Stomach (tissue), 4 donors: ENCODE data around the gene CYB561.

Experiments used
- EP300 ChIP-seq: sonication (generic); formaldehyde crosslinking; IDR thresholded peaks from one replicate; pipeline ENCODE4 v1.6.1; 2017; ENCODE audit warnings: antibody characterized with exemption
- POLR2A ChIP-seq, 4 donors: fragments of 450-650 bp; IDR thresholded peaks; one replicate each; pipeline ENCODE4 v1.6.1; 2016; ENCODE audit warnings: antibody characterized with exemption in 4 of 4, control low read depth in 2 of 4, mild to moderate bottlenecking in 1 of 4, moderate library complexity in 1 of 4
- POLR2AphosphoS5 ChIP-seq, 3 donors: sonication (generic); formaldehyde crosslinking; IDR thresholded peaks; one replicate each; pipeline ENCODE4 v1.6.1; 2016; ENCODE audit warnings: antibody characterized with exemption in 3 of 3
- TF ChIP-seq, protein P1 (sequence below), 7 experiments: fragments of 450-650 bp in 4 of 7; fragments of 200-600 bp in 3 of 7; sonication (generic) in 3 of 7; IDR thresholded peaks; one replicate each; pipeline ENCODE4 v1.5.1; 2016 to 2019; ENCODE audit warnings: antibody characterized with exemption in 7 of 7, control low read depth in 2 of 7, mild to moderate bottlenecking in 1 of 7

DNA sequence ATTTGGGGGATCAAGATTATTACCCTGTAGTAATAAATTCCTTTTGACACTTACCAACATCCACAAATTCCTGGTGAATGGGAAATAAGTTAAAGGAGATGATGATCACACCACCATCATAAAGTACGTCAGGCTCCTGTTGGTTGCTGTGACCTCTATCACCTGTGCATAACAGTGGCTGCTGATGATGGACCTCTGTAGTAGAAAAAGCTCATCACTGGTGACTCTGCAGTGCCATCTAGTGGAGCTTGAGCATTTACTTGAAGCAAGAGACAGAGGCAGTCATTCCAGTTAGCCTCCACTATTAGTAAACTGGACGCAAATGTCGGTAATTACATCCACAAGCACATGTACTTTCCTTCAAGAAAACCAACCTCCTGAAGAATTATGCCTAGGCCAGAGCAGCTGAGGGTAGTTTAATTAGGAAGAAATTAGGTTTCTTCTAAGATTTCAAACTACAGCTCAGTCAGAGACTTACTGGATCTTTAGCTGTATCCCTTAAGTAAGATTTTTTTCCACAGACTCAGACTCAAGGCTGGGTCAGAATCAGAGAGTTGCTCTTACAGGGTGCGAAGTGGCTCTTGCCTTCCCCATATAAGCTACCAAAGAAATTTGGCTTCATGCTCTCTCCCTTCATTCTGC lies 39.3 kb downstream of the CYB561 start:
- TF ChIP-seq, protein P1, sequence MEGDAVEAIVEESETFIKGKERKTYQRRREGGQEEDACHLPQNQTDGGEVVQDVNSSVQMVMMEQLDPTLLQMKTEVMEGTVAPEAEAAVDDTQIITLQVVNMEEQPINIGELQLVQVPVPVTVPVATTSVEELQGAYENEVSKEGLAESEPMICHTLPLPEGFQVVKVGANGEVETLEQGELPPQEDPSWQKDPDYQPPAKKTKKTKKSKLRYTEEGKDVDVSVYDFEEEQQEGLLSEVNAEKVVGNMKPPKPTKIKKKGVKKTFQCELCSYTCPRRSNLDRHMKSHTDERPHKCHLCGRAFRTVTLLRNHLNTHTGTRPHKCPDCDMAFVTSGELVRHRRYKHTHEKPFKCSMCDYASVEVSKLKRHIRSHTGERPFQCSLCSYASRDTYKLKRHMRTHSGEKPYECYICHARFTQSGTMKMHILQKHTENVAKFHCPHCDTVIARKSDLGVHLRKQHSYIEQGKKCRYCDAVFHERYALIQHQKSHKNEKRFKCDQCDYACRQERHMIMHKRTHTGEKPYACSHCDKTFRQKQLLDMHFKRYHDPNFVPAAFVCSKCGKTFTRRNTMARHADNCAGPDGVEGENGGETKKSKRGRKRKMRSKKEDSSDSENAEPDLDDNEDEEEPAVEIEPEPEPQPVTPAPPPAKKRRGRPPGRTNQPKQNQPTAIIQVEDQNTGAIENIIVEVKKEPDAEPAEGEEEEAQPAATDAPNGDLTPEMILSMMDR (IDR thresholded peaks at IDR 0.05) = peak in 5 of 7 experiments; percentile 71 to 80 (median 75)
- TF ChIP-seq EP300 (no peak), POLR2AphosphoS5 (IDR thresholded peaks at IDR 0.05) (peak in 1 of 3 donors; percentile 46), POLR2A (IDR thresholded peaks at IDR 0.05) (no peak)
